GM18505 (cell line): ENCODE measurements around the gene ARHGAP26.
"Not testable (repeated sequence)": the region's sequence is repeated elsewhere in the genome, so short reads cannot be mapped to it uniquely, and the experiment has no call there.

Experiments used
- ATAC-seq: cut with Tn5 transposase; IDR thresholded peaks from one replicate; pipeline ENCODE4 v1.9.1; 2021; ENCODE audit not compliant: unreplicated experiment
- POLR2A ChIP-seq: IDR thresholded peaks from 4 replicates; pipeline ENCODE4 v1.6.1; 2011; ENCODE audit warnings: borderline replicate concordance; ENCODE audit not compliant: insufficient read depth, insufficient read length; ENCODE audit errors: extremely low read depth

Gene ARHGAP26

DNA sequence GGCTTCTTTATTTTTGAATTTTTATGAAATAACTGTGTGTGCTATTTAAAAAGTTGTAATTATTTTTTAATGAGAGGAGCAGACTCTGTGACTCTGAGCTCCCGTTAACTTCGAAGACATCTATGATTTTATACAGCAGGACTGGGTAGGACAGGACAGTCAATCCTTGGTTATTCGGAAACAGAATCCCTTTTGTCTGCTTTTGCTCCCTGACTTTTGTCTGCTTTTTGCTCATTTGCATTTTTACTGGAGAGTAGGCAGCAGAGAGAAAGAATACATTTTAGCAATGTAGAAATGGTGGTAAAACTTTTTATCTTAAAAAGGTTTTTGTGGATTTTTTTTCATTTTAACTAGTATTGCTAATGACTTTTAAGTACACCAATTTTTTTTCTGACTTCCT is 303.6 kb downstream of the ARHGAP26 start:
- no peak for ATAC-seq
- TF ChIP-seq POLR2A = no peak

DNA sequence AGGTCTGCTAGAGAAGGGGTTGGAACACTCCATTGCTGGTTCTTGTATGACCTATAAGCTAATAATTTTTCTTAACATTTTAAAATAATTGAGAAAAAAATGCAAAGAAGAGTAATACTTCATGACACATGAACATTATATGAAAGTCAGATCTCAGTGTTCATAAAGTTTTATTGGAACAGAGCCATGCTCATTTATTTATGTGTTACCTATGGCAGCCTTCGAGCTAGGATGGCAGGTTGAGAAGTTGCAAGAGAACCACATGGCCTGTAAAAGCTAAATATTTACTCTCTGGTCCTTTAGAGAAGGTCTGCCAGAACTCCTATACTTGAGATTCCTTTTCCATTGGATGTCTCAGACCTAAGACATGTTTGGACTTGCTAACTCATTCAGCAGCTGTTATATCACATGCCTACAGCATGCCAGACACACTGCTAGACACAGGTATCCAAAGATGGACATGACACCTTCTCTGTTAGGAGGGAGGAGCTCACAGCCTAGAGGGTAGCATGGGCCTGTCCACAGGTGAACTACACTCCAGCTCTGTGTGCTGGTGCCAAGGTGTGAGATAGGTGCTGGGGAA is 304.3 kb downstream of the ARHGAP26 start:
- no peak for ATAC-seq
- no peak for TF ChIP-seq POLR2A

DNA sequence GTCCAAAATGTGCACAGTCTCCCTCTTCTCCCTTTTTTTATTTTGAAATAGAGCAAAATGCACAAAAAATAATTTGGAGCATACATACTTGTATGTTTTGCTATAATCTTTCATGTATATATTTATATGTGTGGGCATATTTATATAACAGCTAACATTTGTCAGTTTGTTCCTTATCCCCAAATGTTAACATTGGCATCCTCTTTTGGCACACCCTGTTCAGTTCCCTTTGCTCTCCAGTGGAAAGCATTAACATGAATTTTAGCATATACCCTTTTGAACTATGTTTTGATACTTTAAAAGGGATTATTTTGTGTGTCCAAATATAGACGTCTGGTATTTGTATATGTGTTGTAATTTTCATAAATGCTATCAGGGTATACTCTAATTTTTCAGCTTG is 306.2 kb downstream of the ARHGAP26 start:
- no peak for TF ChIP-seq POLR2A
- ATAC-seq = no peak

DNA sequence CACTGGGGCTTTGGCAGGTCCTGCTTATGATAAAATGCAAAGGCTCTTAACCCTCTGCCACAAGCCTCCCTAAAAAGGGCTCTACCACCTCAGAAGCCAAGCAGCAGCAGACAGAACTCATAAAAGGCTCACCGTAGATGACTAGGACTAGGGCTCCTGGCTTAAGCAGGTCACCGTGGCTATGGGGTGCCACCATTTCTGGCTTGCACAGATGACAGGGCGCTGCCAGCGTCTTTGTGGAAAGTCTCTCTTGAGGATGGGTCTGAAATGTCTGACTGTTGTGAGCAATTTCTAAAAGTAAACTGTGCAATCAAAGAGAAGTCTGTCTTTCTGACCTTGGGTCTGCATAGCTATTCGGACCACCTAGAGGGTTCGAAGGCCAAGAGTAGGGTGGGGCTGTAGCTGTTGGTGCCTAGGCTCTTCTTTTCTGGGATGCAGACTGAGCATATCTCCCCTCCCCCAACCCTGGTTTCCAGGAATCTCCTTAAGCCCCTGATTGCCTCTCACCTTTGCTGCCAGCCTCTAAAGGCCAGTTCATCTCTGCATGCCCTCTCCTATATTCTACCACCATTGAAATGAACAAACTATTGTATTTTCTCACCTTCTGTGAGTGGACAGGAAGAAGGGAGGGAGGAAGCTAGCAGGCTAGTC is 307.4 kb downstream of the ARHGAP26 start:
- no peak for ATAC-seq
- TF ChIP-seq POLR2A = no peak

DNA sequence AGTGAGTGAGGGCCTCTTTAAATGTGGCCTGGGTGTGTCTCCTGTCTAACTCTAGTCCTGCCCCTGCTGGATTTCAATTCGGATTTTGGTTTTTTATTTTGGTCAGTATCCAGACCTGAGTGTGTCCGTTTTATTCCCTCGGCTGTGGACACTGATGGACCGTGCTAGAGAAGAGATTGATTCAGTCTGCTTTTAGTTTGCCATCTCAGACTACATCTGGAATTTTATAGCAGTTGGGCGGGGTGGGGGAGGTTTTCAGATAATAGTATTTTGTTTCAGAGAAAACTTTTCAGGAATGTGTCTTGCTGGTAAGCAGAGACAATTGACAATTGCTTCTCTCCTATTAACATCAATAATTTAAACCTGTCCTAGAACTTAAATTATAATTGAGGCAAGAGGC is 308.1 kb downstream of the ARHGAP26 start:
- ATAC-seq = no peak
- TF ChIP-seq POLR2A = no peak

DNA sequence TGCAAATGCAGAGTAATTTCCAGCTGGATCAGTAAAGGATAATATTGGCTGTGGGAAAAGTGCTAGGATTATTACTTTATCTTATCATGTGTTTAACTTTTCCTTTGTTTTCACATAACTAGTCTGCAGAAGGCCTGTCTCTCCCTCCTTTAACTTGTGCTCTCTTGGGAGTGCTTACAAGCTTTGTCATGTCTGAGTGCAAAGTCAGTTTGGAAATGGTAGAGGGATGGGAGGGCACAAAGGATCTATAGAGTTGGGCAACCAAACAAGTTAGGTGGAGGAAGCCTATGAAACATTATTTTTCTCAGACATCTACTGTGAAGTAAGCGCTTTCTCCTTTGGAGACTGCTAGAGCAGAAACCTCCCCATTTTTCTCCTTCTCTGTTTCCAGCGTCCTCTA is 308.8 kb downstream of the ARHGAP26 start:
- TF ChIP-seq POLR2A = no peak
- ATAC-seq = no peak

DNA sequence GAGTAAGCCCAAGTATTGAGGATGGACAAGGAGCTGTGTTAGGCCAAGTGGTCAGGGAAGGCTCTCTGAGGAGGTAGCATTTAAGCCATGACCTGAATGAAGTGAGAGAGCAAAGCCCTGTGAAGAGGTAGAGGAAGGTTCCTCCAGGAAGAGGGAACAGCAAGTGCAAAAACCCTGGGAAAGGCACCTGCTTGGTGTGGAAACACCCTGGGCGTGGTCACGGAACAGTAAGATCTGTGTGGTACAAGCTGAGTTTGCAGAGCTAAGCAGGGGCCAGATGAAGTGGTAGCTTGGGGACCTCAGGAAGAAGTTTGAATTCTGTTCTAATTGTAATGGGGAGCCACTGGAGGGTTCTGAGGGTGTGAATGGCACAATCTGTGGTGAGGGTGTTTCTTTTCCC is 310.2 kb downstream of the ARHGAP26 start:
- no peak for TF ChIP-seq POLR2A
- ATAC-seq = no peak

DNA sequence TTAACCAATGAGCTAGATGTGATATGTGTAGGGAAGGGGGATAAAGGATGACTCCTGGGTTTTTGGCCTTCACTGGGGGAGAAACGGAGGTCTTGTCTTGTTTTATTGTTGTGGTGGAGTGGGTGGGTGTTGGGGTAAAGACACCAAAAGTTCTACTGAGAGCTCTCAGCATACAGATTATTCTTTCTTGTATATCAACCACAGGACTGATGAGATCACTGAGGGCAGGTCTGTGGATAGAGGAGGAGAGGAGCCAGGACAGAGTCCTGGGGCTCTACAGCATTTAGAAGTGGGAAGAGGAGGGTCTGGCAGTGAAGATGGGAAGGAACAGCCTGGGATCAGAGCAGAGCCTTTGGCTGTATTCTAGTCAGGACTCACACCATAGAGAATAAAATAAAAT is 310.8 kb downstream of the ARHGAP26 start:
- TF ChIP-seq POLR2A = no peak
- no peak for ATAC-seq

DNA sequence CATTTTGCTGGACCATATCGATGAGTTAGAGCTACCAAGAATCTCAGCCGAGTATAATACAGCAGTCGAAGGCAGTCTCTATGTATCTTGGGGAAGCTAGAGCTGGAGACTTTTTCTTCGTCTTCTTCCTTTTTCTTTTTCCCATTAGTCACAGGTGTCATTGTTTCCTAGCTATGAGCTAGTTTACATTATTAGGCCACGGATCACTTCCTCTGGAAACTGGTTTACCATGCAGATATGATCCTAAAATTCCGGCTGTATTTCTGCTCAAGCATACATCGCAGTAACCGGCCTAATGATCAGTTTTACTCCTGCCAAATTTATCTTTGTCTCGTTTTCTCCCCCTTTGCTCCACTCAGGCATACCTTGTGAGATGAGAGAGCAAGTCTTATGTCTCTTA is 312.8 kb downstream of the ARHGAP26 start:
- no peak for TF ChIP-seq POLR2A
- no peak for ATAC-seq

DNA sequence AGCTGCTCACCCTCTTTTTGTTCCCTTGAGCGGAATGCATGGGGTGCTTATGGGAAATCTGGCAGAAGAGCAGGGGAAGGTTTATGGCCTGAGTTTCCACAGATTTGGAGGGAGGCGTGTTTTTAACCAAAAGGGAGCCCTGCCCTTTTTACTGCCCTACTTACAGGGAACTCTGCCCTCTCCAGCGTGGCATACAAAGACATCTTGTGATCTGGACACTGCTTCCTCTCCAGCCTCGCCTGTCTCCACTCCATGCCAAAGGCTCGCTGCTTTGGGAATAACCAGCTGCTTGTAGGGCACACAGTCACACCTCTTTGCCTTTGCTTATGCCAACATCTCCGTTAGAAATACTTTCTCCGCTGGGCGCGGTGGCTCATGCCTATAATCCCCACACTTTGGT is 314.2 kb downstream of the ARHGAP26 start:
- ATAC-seq = no peak
- TF ChIP-seq POLR2A = no peak

DNA sequence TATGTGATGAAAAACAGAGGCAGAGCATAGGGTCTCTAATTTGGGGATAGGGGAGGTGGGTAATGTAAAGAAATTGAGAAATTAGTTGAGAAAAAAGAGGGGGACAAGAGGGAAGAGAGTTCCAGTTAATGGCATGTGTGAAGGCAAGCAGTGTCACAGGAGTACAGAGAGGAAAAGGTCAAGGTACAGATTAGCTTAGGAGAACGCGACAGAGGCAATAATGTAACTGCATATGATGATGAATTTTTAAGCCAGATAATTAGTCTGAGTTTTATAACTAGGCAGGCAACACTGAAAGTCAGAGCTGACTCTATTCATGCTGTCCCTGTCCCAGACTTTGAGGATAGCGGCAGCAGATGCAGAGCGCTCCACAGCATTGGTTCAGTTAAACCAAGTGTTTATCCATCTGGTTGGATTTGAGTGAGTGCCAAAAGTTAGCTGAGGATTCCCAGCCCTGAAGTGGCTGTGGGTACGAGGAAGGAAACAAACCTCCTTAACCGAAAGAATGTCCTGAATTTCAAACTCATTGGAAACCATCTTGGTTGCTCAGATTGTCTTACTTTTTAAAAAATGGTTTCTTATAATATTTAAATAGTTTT is 315.2 kb downstream of the ARHGAP26 start:
- TF ChIP-seq POLR2A = no peak
- no peak for ATAC-seq

DNA sequence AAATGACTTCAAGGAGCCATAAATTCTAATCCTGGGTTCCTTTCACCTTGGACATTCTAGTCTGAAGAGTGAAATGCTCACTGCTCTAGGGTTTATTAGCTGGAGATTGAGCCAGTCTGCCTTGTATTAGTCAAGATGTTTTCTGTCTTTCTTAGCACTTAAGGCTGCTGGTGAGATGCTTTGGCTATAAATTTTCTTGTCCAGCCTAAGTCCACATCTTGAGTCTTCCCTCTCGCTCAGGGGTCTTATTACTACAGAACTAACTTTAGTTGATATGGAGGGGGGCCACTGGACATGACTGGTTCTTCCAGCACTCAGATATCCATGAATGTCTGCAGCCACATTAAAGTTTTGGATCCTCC is 316.4 kb downstream of the ARHGAP26 start:
- TF ChIP-seq POLR2A = no peak
- ATAC-seq = no peak

DNA sequence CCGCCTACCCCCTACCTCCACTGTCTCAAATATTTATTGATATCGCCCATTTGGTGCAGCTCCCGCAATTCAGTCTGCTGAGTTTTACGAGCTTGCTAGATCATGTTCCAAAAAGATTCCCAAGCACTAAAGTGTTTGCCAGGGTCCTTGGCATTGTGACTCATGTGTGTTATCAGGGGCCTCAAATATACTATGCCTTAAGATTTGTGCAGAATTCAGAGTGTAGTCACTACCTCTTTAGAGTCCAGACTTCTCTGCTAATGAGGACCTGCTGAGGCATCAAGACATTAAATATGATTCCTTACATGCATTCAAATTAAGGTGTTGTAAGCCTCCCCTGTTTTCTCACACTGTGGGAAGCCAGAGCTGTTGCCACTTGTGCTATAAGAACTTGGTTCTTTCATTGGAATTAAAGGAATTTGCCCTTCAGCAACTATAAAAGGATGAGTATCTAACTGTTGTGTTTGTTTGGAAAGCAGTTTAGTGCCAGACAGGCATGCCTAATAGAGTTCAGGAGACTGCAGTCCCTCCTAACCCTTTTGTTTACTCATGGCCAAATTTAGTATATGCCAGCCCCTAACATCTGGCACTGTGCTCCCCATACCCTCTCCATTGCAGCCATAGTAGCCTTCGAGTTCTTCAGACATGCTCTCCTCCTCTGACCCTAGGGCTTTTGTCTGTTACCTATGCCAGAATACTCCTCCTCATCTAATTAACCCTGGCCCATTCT is 316.9 kb downstream of the ARHGAP26 start:
- ATAC-seq = no peak
- no peak for TF ChIP-seq POLR2A

DNA sequence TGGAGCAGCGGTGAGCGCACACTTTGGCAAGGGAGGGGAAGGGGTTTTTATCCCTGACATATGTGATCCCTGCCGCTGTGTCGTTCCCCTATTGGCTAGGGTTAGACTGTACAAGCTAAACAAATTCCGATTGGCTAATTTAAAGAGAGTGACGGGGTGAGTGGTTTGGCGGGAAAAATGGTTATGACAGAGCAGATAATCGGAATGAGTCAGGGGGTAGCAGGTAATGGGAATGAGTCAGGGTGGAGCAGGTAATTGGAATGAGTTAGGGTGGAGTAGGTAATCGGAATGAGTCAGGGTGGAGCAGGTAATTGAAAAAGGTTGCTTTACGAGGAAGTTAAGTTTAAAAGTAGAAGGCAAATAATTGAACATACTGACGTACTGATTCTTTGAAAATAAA is 318.5 kb downstream of the ARHGAP26 start:
- not testable (repeated sequence) for ATAC-seq

DNA sequence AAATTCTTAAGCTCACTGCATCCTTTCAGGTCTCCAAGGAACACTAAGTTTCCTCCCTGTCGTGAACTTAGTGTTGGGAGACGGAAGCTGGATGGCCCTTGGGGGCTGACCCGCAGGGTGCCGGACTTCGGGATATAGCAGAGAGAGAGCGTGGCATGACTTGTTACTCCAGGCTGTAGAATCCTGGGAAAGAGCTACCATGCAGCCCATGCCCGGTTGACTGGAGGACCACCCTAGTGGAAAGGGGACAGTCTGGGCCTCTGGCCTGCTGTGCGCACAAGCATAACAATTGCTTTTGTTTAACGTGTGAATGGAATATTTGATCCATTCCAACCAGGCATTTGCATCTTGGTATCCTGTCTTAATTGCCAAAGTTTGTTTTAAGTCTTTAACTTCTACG is 319.9 kb downstream of the ARHGAP26 start:
- not testable (repeated sequence) for ATAC-seq

DNA sequence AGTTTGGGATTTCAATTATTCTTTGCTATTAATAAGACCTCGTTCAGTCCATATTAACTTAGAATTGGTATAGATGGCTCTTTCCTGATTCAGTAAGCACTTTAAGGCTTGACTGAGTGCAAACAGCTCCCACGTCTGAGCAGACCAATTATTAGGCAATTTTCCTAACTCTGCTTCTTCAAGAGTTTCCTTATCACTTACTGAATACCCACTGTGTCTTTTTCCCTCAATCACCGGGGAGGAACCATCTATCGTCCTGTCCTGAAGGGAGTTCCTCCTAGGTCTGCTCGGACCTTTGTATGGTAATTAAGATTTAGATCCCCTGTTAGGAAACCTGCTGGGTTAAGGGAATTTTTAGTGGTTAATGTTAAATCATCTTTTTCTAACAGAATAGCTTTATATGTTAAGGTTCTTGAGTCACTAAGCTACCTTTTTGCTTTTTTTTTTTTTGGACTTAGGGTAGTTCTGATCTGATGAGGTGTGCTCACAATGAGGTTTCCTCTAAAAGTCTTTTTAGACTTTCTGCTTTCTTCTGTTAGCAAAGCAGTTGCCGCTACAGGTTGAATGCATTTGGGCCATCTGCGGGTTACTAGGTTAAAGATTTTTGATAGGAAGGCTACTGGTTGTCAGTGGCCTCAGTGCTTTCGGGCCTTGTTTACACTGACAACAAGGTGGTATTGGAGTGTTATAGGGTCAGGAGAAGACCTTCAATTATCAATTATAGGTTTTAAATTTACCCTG is 322.7 kb downstream of the ARHGAP26 start:
- not testable (repeated sequence) for ATAC-seq
